Gastrocnemius medialis (tissue), 4 donors: ENCODE data around the gene MARVELD2. TPM values are rescaled to one million over a fixed set of nuclear protein-coding genes. Genes with fewer than 3 reads are reported as not detected.

Source experiments
- ATAC-seq, 2 donors: fragments of 150-250 bp; one replicate each; pipeline ENCODE4 v1.9.1; 2016
- DNase-seq, 2 donors: peaks; one replicate each; pipeline ENCODE4 v3.0.0-alpha.2; 2019
- H3K27ac ChIP-seq, 4 donors: fragments of 200-600 bp; sonication (generic); 1 replicate in 1 of 4; 2 replicates in 3 of 4; pipeline ENCODE4 v1.5.1; 2016 to 2018; ENCODE audit warnings: mild to moderate bottlenecking in 2 of 4, moderate library complexity in 1 of 4
- H3K27me3 ChIP-seq, 3 donors: fragments of 200-600 bp; sonication (generic) in 2 of 3; 1 replicate in 1 of 3; 2 replicates in 2 of 3; pipeline versions ENCODE4 v1.5.1 to v1.6.0; 2016 to 2019; ENCODE audit warnings: mild to moderate bottlenecking in 1 of 3, moderate library complexity in 1 of 3
- H3K36me3 ChIP-seq, 2 donors: fragments of 200-600 bp; sonication (generic) in 1 of 2; one replicate each; pipeline ENCODE4 v1.5.1; 2017 to 2018
- H3K4me1 ChIP-seq, 2 donors: fragments of 200-600 bp; sonication (generic) in 1 of 2; one replicate each; pipeline ENCODE4 v1.5.1; 2016 to 2017; ENCODE audit warnings: mild to moderate bottlenecking in 2 of 2
- H3K4me3 ChIP-seq, 4 donors: fragments of 200-600 bp; sonication (generic) in 3 of 4; 1 replicate in 1 of 4; 2 replicates in 3 of 4; pipeline ENCODE4 v1.5.1; 2016 to 2019; ENCODE audit warnings: mild to moderate bottlenecking in 2 of 4
- H3K9me3 ChIP-seq, 3 donors: fragments of 200-600 bp; sonication (generic) in 2 of 3; 1 replicate in 1 of 3; 2 replicates in 2 of 3; pipeline ENCODE4 v1.5.1; 2016 to 2019
- POLR2A ChIP-seq, 2 donors: fragments of 450-650 bp; IDR thresholded peaks; one replicate each; pipeline ENCODE4 v1.6.1; 2017; ENCODE audit warnings: antibody characterized with exemption in 2 of 2, mild to moderate bottlenecking in 2 of 2, moderate library complexity in 2 of 2
- in situ Hi-C, 4 donors: fragments of 200-750 bp; cut with MboI; loops; one replicate each; pipeline versions ENCODE4 v1.15.0 to v1.8.0; 2017; ENCODE audit warnings: low sequenced_read_pairs in 4 of 4
- intact Hi-C: fragments of 100-400 bp; cut with DNase I; formaldehyde crosslinking; loops from one replicate; pipeline ENCODE4 v1.15.1; 2023; ENCODE audit warnings: low total_unique reads
- total RNA-seq, 4 donors: library from RNA; depleted of rRNA; stranded (reverse); fragments of >200 nt; gene quantifications; one replicate each; pipeline versions ENCODE4 v1.1.0 to v1.2.3, GENCODE V29; 2016
- TF ChIP-seq, protein P1 (sequence below), 5 experiments: fragments of 450-650 bp in 3 of 5; fragments of 200-600 bp in 2 of 5; sonication (generic) in 2 of 5; IDR thresholded peaks in 4 of 5; conservative IDR thresholded peaks in 1 of 5; 1 replicate in 4 of 5; 2 replicates in 1 of 5; pipeline ENCODE4 v1.5.1; 2016 to 2019; ENCODE audit warnings: antibody characterized with exemption in 5 of 5, mild to moderate bottlenecking in 3 of 5, moderate library complexity in 3 of 5

MARVELD2 gene
- total RNA-seq, 4 donors from 2014 or later: 0.16 to 3.1 (median 1.4) TPM

DNA sequence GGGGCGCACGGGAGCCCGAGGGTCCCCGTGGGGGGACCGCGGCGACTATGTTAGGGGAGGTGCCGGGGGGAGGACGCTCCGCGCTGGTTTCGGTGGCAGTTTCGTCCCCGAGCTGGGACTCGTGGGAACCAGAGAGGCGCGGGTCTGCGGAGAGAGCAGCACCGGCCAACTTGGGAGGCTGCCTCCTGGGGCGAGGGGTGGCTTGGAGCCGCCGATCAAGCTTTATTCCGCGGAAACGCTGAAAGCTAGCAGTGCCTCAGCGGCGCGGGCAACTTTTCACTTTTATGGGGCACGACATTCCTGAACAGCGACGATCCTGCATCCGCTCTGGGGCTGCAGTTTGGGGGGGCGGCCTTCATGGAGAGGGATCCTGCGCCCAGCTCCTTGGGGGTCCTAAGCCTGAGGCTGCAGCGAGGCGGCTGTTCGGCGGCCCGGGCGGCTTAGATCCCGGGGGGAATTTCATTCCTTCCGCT, 78.0 kb downstream of the MARVELD2 start:
- H3K4me1 ChIP-seq: peaks cover 4 to 7% of the 10 kb centered on the region in 2 donors
- TF ChIP-seq, protein P1, sequence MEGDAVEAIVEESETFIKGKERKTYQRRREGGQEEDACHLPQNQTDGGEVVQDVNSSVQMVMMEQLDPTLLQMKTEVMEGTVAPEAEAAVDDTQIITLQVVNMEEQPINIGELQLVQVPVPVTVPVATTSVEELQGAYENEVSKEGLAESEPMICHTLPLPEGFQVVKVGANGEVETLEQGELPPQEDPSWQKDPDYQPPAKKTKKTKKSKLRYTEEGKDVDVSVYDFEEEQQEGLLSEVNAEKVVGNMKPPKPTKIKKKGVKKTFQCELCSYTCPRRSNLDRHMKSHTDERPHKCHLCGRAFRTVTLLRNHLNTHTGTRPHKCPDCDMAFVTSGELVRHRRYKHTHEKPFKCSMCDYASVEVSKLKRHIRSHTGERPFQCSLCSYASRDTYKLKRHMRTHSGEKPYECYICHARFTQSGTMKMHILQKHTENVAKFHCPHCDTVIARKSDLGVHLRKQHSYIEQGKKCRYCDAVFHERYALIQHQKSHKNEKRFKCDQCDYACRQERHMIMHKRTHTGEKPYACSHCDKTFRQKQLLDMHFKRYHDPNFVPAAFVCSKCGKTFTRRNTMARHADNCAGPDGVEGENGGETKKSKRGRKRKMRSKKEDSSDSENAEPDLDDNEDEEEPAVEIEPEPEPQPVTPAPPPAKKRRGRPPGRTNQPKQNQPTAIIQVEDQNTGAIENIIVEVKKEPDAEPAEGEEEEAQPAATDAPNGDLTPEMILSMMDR (IDR thresholded peaks at IDR 0.05 in 4 of 5, conservative IDR thresholded peaks at IDR 0.05 in 1 of 5): no peak
- no peak for TF ChIP-seq POLR2A (IDR thresholded peaks at IDR 0.05)
- peaks cover 37 to 43% (median 42%) of the 10 kb centered on the region in 3 donors for H3K27me3 ChIP-seq
- ATAC-seq (no peak), DNase-seq (no peak)
- H3K36me3 ChIP-seq: no peaks in the 10 kb centered on the region
- H3K27ac ChIP-seq: no peak overlapping the region
- H3K9me3 ChIP-seq: no peaks in the 10 kb centered on the region
- intact Hi-C loops (no loop called here), in situ Hi-C loops (no loop called here)
- H3K4me3 ChIP-seq: peak overlapping the region; percentile 50 to 65 (median 56)

DNA sequence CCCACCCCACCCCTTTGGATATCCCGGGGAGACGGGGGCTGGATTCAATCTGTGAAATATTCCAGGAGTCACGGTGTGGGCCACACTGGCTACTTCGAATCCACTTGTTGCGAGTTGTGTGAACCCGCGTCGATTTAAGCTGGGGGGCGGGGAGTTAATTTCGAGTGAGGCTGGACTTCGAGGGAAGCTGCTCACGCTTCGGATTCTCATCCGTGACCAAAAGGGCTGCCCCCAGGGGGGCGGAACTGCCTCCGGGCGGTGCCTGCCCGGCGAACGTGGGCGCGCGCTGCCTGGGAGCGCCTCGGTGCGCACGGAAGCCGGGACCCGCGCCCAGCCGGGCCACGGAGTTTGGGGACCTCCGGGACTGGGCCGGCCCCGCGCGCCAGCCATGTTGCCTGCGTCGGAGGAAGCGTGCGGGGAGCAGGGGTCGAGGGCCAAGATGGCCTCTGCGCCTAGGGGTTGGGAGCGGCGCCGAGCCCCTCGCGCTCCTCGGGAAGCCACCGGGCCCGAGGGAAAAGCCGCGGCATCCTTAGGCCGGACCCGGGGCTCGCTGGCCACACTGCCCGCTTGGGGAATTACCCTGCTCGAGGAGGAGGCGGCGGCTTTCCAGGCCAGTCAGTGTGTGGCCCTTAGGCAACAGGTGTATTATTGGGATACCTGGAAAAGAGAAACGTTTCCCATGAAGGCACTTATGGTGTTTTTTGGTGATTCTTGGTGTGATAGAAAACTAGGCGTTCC, 78.6 kb downstream of the MARVELD2 start:
- no peak for ATAC-seq
- in situ Hi-C loops (no loop called here), intact Hi-C loops (no loop called here)
- Histone ChIP-seq H3K27ac (no peak overlapping the region), H3K27me3 (peaks cover 37 to 43% (median 42%) of the 10 kb centered on the region in 3 donors), H3K36me3 (no peaks in the 10 kb centered on the region), H3K4me3 (peak overlapping the region; percentile 50 to 65 (median 56)), H3K9me3 (no peaks in the 10 kb centered on the region), H3K4me1 (peaks cover 4 to 7% of the 10 kb centered on the region in 2 donors)
- no peak for DNase-seq
- TF ChIP-seq, protein P1 (IDR thresholded peaks at IDR 0.05 in 4 of 5, conservative IDR thresholded peaks at IDR 0.05 in 1 of 5): no peak
- TF ChIP-seq POLR2A (IDR thresholded peaks at IDR 0.05): no peak

Other genes with a start within 250 kb of the MARVELD2 start
- gene CCNB1, start 248.0 kb upstream of the MARVELD2 start, total RNA-seq: 10 to 100 TPM in 1 of 4 donors, 1 to 10 TPM in 2, under 1 TPM in 1; 0.84 to 11.1 (median 2.7) TPM
- gene CENPH, start 225.5 kb upstream of the MARVELD2 start, total RNA-seq: 1 to 10 TPM in 3 of 4 donors, under 1 TPM in 1; 0.87 to 4.9 (median 1.8) TPM
- gene CDK7, start 180.2 kb upstream of the MARVELD2 start, total RNA-seq: 10 to 100 TPM; 23.4 to 31.6 (median 28.0) TPM
- 1 to 10 TPM in 3 of 4 donors, under 1 TPM in 1; 0.49 to 3.1 (median 2.1) TPM for gene CCDC125, start 82.3 kb upstream of the MARVELD2 start, total RNA-seq
- 10 to 100 TPM; 24.4 to 49.3 (median 32.5) TPM for gene AK6, start 45.6 kb upstream of the MARVELD2 start, total RNA-seq
- gene TAF9, start 45.6 kb upstream of the MARVELD2 start, total RNA-seq: 10 to 100 TPM; 35.3 to 58.6 (median 45.6) TPM
- gene RAD17, start 45.3 kb upstream of the MARVELD2 start, total RNA-seq: 10 to 100 TPM in 3 of 4 donors, 1 to 10 TPM in 1; 7.3 to 18.3 (median 11.9) TPM
- gene OCLN, start 77.7 kb downstream of the MARVELD2 start, total RNA-seq: under 1 TPM; 0.39 to 0.87 (median 0.62) TPM
- gene GTF2H2C, start 145.1 kb downstream of the MARVELD2 start, total RNA-seq: 10 to 100 TPM in 3 of 4 donors, 1 to 10 TPM in 1; 9.4 to 17.0 (median 11.1) TPM